GM18861 (cell line): ENCODE data around the gene SUFU.

Source experiments
- ATAC-seq: cut with Tn5 transposase; IDR thresholded peaks from one replicate; pipeline ENCODE4 v1.9.1; 2021; ENCODE audit not compliant: unreplicated experiment

SUFU gene

GRCh38 chr10:102631525-102632393 lies 128.0 kb downstream of the SUFU start:
- no peak for ATAC-seq

- ATAC-seq, result no peak
These were observed 128.8 kb downstream of the SUFU start for GRCh38 chr10:102632394-102633111.

GRCh38 chr10:102633287-102633686 lies 129.5 kb downstream of the SUFU start:
- ATAC-seq, result no peak

- ATAC-seq, result no peak
These were observed 130.1 kb downstream of the SUFU start for GRCh38 chr10:102633848-102634247.

- no peak for ATAC-seq
These were observed 130.9 kb downstream of the SUFU start for GRCh38 chr10:102634686-102635085.

DNA sequence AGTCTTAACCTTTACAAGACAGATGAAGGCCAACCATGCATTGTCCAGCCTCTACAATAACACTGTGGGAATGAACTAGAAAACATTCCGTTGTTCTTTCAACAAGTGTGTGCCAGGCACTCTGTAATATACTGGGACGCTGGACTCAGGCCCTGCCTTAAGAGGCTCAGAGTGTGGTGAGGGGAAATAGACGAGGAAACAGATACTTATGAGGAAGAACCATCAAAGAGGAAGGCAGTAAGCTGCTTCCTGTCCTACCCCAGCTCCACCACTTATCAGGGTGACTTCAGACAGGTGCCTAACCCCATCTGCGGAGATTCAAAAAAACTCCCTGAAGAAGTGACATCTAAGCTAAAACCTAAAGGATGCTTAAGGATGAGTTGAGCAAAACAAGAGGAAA lies 131.6 kb downstream of the SUFU start:
- ATAC-seq, result no peak

- ATAC-seq, result no peak
These were observed 135.8 kb downstream of the SUFU start for GRCh38 chr10:102639537-102639936.

DNA sequence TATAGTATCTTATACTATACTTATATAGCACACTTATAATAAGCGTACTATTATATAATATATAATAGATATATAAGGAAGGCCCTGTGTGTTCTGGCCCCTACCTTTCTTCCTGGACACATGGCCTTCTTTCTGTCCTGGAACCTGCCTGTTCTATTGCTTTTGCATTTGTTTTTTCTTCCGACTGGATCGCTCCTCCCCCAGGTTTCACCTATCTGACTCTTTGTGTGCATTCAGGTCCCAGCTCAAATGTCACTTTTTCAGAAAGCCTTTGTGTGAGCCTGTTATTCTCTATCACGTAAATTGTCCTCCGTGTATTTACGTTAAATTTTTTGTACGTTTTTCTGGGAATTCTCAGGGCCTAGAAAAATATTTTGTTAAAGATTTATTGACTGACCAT lies 137.6 kb downstream of the SUFU start:
- ATAC-seq, result no peak

DNA sequence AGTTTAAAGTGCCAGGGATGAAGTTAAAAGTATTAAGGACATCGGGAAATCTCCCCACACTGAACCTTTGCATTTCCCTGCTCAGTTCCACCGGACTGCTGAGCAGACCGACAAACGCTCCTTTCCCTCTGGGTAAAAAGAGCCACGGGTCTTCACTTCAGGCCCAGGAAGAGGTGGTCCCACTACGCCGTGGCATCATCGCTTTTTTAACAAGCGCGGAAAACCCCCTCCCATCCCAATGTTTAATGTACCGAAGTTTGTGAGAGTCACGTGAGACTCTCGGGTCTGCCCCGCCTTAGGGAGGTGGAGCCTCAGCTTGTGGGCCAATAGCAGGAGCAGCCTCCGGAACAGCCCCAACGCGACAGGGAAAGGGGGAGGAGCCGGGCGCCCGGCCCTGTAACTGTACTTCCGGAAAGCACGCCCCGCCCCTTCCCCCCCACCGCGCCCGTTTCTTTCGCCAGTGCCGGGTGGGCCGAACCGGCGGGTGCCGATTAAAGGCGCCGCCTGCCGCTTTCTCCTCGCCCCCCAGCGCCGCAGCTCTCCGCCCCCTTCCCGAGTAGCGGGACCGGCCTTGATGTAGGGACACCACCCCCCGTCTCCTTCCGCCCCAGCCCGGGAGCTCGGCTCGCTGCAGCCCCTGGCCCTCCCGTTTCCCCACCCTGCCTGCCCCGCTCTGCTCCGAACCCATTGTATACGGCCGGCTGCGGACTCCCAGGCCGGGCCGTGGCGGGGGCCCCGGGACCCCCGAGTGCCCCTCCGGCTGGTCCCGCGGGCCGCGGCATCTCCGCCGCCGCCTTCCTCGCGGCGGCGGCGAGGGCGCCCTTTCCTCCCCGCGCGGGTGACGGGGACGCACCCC lies 138.3 kb downstream of the SUFU start:
- ATAC-seq, result peak; percentile 28

DNA sequence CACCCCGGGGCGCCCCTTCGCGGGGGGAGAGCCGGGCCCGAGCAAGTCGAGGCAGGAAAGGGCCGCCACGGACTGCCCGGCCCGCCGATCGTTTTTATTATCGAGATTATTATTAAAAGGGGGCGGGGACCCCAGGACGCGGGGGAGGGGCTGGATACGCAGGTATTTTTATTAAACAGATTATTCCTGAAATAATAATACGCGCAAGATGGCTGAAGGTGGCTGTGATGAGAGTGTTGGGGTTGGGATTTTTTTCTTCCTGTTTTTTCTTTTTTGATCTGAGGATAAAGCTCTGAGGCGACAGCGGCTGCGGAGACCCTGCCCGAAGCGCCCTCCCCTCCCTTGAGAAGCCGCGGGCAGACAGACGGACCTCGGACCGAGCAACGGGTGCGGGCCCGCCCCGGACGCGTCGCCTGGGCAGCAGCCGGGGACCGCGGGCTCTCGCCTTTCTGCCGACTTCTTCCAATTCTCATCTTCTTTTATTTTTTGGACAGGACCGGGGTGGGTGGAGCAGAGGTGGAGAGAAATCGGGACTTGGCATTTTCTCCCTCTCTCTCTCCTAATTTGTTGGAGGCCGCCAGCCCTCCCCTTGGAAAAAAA lies 139.1 kb downstream of the SUFU start:
- ATAC-seq, result no peak

DNA sequence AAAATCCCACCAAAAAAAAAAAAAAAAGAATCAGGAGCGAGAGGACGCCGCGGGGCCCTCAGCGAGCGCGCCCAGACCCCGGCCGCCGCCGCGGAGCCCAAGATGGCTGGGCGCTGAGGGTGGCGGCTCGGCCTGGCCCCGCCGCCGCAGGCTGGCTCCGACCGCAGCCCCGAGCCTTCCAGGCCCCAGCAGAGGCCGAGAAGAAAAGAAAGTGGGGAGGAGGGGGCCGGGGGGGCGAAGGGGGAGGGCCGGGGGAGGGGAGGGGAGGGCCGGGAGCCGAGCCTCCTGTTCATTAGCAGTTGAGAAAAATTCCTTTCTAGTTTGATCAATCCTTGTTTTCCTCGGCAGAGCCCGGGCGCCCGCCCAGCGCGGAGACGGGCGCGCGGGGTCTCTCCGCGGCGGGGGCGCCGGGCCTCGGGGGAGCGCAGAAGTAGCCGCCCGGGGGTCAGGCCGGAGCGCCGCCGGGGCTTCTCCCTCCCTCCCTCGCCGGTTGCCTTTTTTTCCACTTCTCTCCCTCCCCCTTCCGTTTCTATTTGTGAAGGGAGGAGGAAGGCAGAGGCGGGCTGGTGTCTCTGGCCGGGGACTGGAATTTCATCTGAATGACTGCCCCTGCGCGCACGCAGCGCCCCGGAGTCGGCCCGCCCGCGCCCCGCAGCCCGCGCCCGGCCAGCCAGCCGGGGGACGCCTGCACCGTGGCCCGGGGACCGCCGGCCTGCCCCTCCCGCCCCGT lies 139.7 kb downstream of the SUFU start:
- no peak for ATAC-seq

GRCh38 chr10:102644066-102644645 lies 140.4 kb downstream of the SUFU start, which contains the start of gene TRIM8:
TSS of gene TRIM8 (plus strand) at chr10:102644479. CDS start at chr10:102644618, 139 bp downstream.
- ATAC-seq, result no peak

GRCh38 chr10:102644646-102645387 lies 141.0 kb downstream of the SUFU start:
- no peak for ATAC-seq

DNA sequence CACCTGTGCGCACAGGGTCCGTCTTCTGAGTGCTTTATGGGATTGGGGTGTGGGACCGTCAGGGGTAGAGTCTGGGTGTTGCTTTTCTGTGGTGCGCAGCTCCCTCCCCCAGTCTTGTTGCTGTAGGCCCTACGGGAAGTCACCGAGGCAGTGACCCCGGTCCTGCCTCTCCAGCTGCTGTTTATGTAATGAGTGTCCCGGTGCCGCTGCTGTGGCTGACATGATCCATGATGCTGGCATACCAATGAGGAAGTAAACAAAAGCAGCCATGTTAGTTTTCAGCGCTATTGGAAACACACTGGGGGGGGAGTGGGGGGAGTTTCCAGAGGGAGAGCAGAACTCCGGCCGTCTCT lies 141.6 kb downstream of the SUFU start:
- no peak for ATAC-seq

GRCh38 chr10:102645741-102646609 lies 142.2 kb downstream of the SUFU start:
- ATAC-seq, result peak; percentile 26

DNA sequence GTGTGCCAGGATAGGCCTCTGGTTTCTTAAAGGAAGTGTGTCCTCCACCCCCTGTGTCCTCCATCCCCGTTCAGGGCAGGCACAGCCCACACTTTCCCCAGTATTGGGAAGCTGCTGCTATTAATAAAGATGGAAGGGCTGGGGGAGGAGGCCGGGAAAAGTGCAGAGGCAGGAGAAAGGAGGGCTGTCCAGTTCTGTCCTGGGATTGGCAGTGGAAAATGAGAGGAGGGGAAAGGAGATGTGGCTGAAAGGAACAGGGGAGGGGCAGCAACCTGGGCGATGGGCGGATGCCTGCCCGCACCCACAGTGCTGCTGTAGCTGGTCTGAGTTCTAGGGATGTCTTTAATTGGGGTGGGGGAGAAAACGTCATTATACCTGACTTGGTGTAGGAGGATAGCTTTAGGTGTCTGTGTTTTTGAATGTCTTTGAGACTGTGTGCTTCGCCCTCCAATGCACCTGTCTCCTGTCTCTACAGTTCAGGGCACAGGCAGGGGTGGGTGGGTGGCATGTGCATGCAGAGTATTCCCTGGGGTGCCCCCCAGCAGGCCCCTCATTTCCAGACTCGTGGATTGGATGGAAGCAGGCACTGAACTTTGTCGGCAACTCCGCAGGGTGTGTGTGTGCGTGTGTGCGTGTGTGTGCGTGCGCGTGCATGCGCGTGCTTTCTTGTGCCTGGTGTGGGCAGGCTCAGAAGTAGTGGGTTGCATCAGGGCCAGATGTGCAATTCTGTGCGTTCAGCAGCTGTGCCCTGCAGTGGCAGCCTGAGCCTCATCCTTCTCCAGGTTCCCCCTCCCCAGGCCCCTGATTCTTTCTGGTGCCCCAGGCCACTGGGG lies 143.1 kb downstream of the SUFU start:
- ATAC-seq, result no peak
